HUES48 (cell line): ENCODE results near the gene POLD2.
A peak's percentile ranks its signal among the peaks of the same experiment; 100 is the strongest.

Experiments
- H3K27ac ChIP-seq: one replicate; pipeline ENCODE4 v1.7.0; 2013; ENCODE audit warnings: low read depth, low read length, inconsistent platforms
- H3K27me3 ChIP-seq: 2 replicates; pipeline ENCODE4 v1.6.1; 2013; ENCODE audit warnings: mild to moderate bottlenecking, low read length; ENCODE audit not compliant: control insufficient read depth, insufficient read depth
- H3K36me3 ChIP-seq: 2 replicates; pipeline ENCODE4 v1.6.1; 2013; ENCODE audit warnings: low read length; ENCODE audit not compliant: control insufficient read depth, insufficient read depth
- H3K4me1 ChIP-seq: 2 replicates; pipeline ENCODE4 v1.6.1; 2013; ENCODE audit warnings: mild to moderate bottlenecking, low read length; ENCODE audit not compliant: control insufficient read depth, insufficient read depth
- H3K4me3 ChIP-seq: 2 replicates; pipeline ENCODE4 v1.5.1; 2013; ENCODE audit warnings: mild to moderate bottlenecking, low read depth, low read length
- H3K9ac ChIP-seq: 2 replicates; pipeline ENCODE4 v1.6.1; 2013; ENCODE audit warnings: mild to moderate bottlenecking, low read depth, low read length, moderate library complexity
- H3K9me3 ChIP-seq: 2 replicates; pipeline ENCODE4 v1.6.1; 2013; ENCODE audit warnings: low read length; ENCODE audit not compliant: control insufficient read depth, insufficient read depth

Gene POLD2

GRCh38 chr7:44081266-44081748, 42.0 kb downstream of the POLD2 start:
- no peak overlapping the region for H3K9ac ChIP-seq
- no peaks in the 10 kb centered on the region for H3K9me3 ChIP-seq
- 0 out of 2 replicates have a peak, but pooled peaks cover 4% of the 10 kb centered on the region for H3K4me1 ChIP-seq
- peak overlapping the region; percentile 77; the same call in 1 of the 2 replicates for H3K4me3 ChIP-seq
- H3K27me3 ChIP-seq = peaks cover 5% of the 10 kb centered on the region
- H3K27ac ChIP-seq = no peak overlapping the region
- peaks cover 47% of the 10 kb centered on the region for H3K36me3 ChIP-seq

- Histone ChIP-seq H3K4me1 (0 out of 2 replicates have a peak, but pooled peaks cover 4% of the 10 kb centered on the region), H3K36me3 (peaks cover 52% of the 10 kb centered on the region), H3K9me3 (no peaks in the 10 kb centered on the region), H3K9ac (no peak overlapping the region), H3K27me3 (peaks cover 5% of the 10 kb centered on the region), H3K4me3 (peak overlapping the region; percentile 77; the same call in 1 of the 2 replicates), H3K27ac (no peak overlapping the region)
These were observed 42.6 kb downstream of the POLD2 start for GRCh38 chr7:44080686-44081265.

GRCh38 chr7:44080118-44080517, 43.2 kb downstream of the POLD2 start:
- H3K36me3 ChIP-seq = peaks cover 59% of the 10 kb centered on the region
- peaks cover 5% of the 10 kb centered on the region for H3K27me3 ChIP-seq
- no peak overlapping the region for H3K9ac ChIP-seq
- H3K27ac ChIP-seq = no peak overlapping the region
- H3K4me1 ChIP-seq = 0 out of 2 replicates have a peak, but pooled peaks cover 4% of the 10 kb centered on the region
- H3K4me3 ChIP-seq = no peak overlapping the region
- no peaks in the 10 kb centered on the region for H3K9me3 ChIP-seq

- peaks cover 5% of the 10 kb centered on the region for H3K27me3 ChIP-seq
- 0 out of 2 replicates have a peak, but pooled peaks cover 4% of the 10 kb centered on the region for H3K4me1 ChIP-seq
- peaks cover 59% of the 10 kb centered on the region for H3K36me3 ChIP-seq
- no peak overlapping the region for H3K27ac ChIP-seq
- H3K4me3 ChIP-seq = no peak overlapping the region
- H3K9ac ChIP-seq = no peak overlapping the region
- H3K9me3 ChIP-seq = no peaks in the 10 kb centered on the region
These were observed 43.9 kb downstream of the POLD2 start for GRCh38 chr7:44079331-44080021.

GRCh38 chr7:44078521-44078920, 44.8 kb downstream of the POLD2 start:
- H3K4me3 ChIP-seq = no peak overlapping the region
- no peaks in the 10 kb centered on the region for H3K9me3 ChIP-seq
- H3K4me1 ChIP-seq = 0 out of 2 replicates have a peak, but pooled peaks cover 4% of the 10 kb centered on the region
- H3K27ac ChIP-seq = no peak overlapping the region
- no peak overlapping the region for H3K9ac ChIP-seq
- peaks cover 65% of the 10 kb centered on the region for H3K36me3 ChIP-seq
- H3K27me3 ChIP-seq = 0 out of 2 replicates have a peak, but pooled peaks cover 5% of the 10 kb centered on the region

GRCh38 chr7:44077681-44078091, 45.7 kb downstream of the POLD2 start:
- no peak overlapping the region for H3K27ac ChIP-seq
- H3K4me1 ChIP-seq = no peaks in the 10 kb centered on the region
- no peaks in the 10 kb centered on the region for H3K9me3 ChIP-seq
- H3K36me3 ChIP-seq = peaks cover 73% of the 10 kb centered on the region
- no peak overlapping the region for H3K4me3 ChIP-seq
- H3K27me3 ChIP-seq = no peaks in the 10 kb centered on the region
- no peak overlapping the region for H3K9ac ChIP-seq

GRCh38 chr7:44077061-44077460, 46.3 kb downstream of the POLD2 start:
- H3K36me3 ChIP-seq = peaks cover 73% of the 10 kb centered on the region
- H3K27ac ChIP-seq = no peak overlapping the region
- no peak overlapping the region for H3K9ac ChIP-seq
- H3K9me3 ChIP-seq = no peaks in the 10 kb centered on the region
- no peaks in the 10 kb centered on the region for H3K27me3 ChIP-seq
- no peaks in the 10 kb centered on the region for H3K4me1 ChIP-seq
- no peak overlapping the region for H3K4me3 ChIP-seq

- H3K27me3 ChIP-seq = no peaks in the 10 kb centered on the region
These were observed 47.0 kb downstream of the POLD2 start for GRCh38 chr7:44076101-44076895.

GRCh38 chr7:44075296-44076075, 47.9 kb downstream of the POLD2 start:
- Histone ChIP-seq H3K4me3 (no peak overlapping the region), H3K4me1 (no peaks in the 10 kb centered on the region), H3K27me3 (no peaks in the 10 kb centered on the region), H3K9ac (no peak overlapping the region), H3K9me3 (no peaks in the 10 kb centered on the region), H3K27ac (no peak overlapping the region), H3K36me3 (peaks cover 67% of the 10 kb centered on the region)

More at GRCh38 chr7:44076101-44076895, 47.0 kb downstream of the POLD2 start:
- no peak overlapping the region for H3K9ac ChIP-seq
- H3K4me1 ChIP-seq = no peaks in the 10 kb centered on the region
- peaks cover 73% of the 10 kb centered on the region for H3K36me3 ChIP-seq
- no peaks in the 10 kb centered on the region for H3K9me3 ChIP-seq
- no peak overlapping the region for H3K4me3 ChIP-seq
- no peak overlapping the region for H3K27ac ChIP-seq

- peaks cover 56% of the 10 kb centered on the region for H3K36me3 ChIP-seq
These were observed 49.0 kb downstream of the POLD2 start for GRCh38 chr7:44074349-44074695.

More at GRCh38 chr7:44074349-44074695, 49.0 kb downstream of the POLD2 start:
- Histone ChIP-seq H3K4me1 (no peaks in the 10 kb centered on the region), H3K9me3 (no peaks in the 10 kb centered on the region), H3K4me3 (no peak overlapping the region), H3K9ac (no peak overlapping the region), H3K27ac (no peak overlapping the region), H3K27me3 (0 out of 2 replicates have a peak, but pooled peaks cover under 1% of the 10 kb centered on the region)
